HG03442 (cell line): ENCODE data around the gene FADS3.

Source experiments
- ATAC-seq: cut with Tn5 transposase; IDR thresholded peaks from one replicate; pipeline ENCODE4 v1.9.1; 2021; ENCODE audit warnings: mild to moderate bottlenecking, moderate library complexity; ENCODE audit not compliant: unreplicated experiment

FADS3 gene

GRCh38 chr11:61891331-61892084 lies at the start of gene FADS3:
FADS3 (minus strand) TSS chr11:61891545; CDS start chr11:61891381, 164 bp downstream.
- ATAC-seq: peak; percentile 62

GRCh38 chr11:61940466-61940865 lies 49.1 kb upstream of the FADS3 start:
- ATAC-seq: no peak

GRCh38 chr11:61935861-61936260 lies 44.5 kb upstream of the FADS3 start:
- no peak for ATAC-seq

GRCh38 chr11:61930933-61931332 lies 39.6 kb upstream of the FADS3 start:
- no peak for ATAC-seq

- ATAC-seq: no peak
These were observed 37.3 kb upstream of the FADS3 start for GRCh38 chr11:61928606-61929005.

GRCh38 chr11:61927501-61927900 lies 36.2 kb upstream of the FADS3 start:
- no peak for ATAC-seq

GRCh38 chr11:61926235-61926634 lies 34.9 kb upstream of the FADS3 start:
- ATAC-seq: no peak

GRCh38 chr11:61925736-61926135 lies 34.4 kb upstream of the FADS3 start:
- no peak for ATAC-seq

GRCh38 chr11:61924064-61924455 lies 32.7 kb upstream of the FADS3 start:
- ATAC-seq: no peak

- ATAC-seq: no peak
These were observed 32.1 kb upstream of the FADS3 start for GRCh38 chr11:61923166-61924063.

GRCh38 chr11:61922539-61922938 lies 31.2 kb upstream of the FADS3 start:
- no peak for ATAC-seq

- no peak for ATAC-seq
These were observed 30.1 kb upstream of the FADS3 start for GRCh38 chr11:61921446-61921845.

GRCh38 chr11:61919705-61920631 lies 28.6 kb upstream of the FADS3 start:
- no peak for ATAC-seq

GRCh38 chr11:61918938-61919704 lies 27.8 kb upstream of the FADS3 start:
- no peak for ATAC-seq

- no peak for ATAC-seq
These were observed 27.0 kb upstream of the FADS3 start for GRCh38 chr11:61918251-61918937.

- ATAC-seq: no peak
These were observed 26.2 kb upstream of the FADS3 start, which contains the start of gene RAB3IL1 for GRCh38 chr11:61917334-61918109. RAB3IL1 (minus strand) TSS chr11:61917566; CDS start chr11:61917367, 199 bp downstream.

- ATAC-seq: no peak
These were observed 25.5 kb upstream of the FADS3 start for GRCh38 chr11:61916737-61917333.

GRCh38 chr11:61914471-61915171 lies 23.3 kb upstream of the FADS3 start:
- ATAC-seq: no peak
